Putamen (tissue), 1 donor: Measurements from ENCODE around the gene MRTFA.
A peak's percentile ranks its signal among the peaks of the same experiment; 100 is the strongest.
"Not testable (repeated sequence)": the region's sequence is repeated elsewhere in the genome, so short reads cannot be mapped to it uniquely, and the experiment has no call there.

Experiments
- DNase-seq: peaks from one replicate; pipeline ENCODE4 v3.0.0-alpha.2; 2016; ENCODE audit warnings: low spot score

Gene MRTFA

GRCh38 chr22:40659166-40659565 lies 22.6 kb upstream of the MRTFA start:
- DNase-seq, result no peak

GRCh38 chr22:40656651-40657050 lies 20.1 kb upstream of the MRTFA start:
- DNase-seq, result not testable (repeated sequence)

GRCh38 chr22:40655941-40656340 lies 19.4 kb upstream of the MRTFA start:
- not testable (repeated sequence) for DNase-seq

GRCh38 chr22:40654522-40655167 lies 18.1 kb upstream of the MRTFA start:
- no peak for DNase-seq

- no peak for DNase-seq
These were observed 16.8 kb upstream of the MRTFA start for GRCh38 chr22:40653361-40653760.

GRCh38 chr22:40651563-40652501 lies 15.3 kb upstream of the MRTFA start:
- DNase-seq, result peak; percentile 98

GRCh38 chr22:40651057-40651456 lies 14.5 kb upstream of the MRTFA start:
- DNase-seq, result no peak

GRCh38 chr22:40648386-40648785 lies 11.9 kb upstream of the MRTFA start:
- no peak for DNase-seq

- DNase-seq, result no peak
These were observed 9.2 kb upstream of the MRTFA start for GRCh38 chr22:40645579-40646197.

- no peak for DNase-seq
These were observed 5.8 kb upstream of the MRTFA start for GRCh38 chr22:40642316-40642715.

GRCh38 chr22:40641269-40641668 lies 4.8 kb upstream of the MRTFA start:
- no peak for DNase-seq

GRCh38 chr22:40638261-40638660 lies 1.7 kb upstream of the MRTFA start:
- no peak for DNase-seq

GRCh38 chr22:40637183-40638150 lies 948 bp upstream of the MRTFA start:
- peak; percentile 19 for DNase-seq

GRCh38 chr22:40635940-40636379 lies 559 bp downstream of the MRTFA start:
- DNase-seq, result no peak

- no peak for DNase-seq
These were observed 1.2 kb downstream of the MRTFA start for GRCh38 chr22:40635043-40635939.

GRCh38 chr22:40634119-40634903 lies 2.2 kb downstream of the MRTFA start:
- DNase-seq, result no peak

- no peak for DNase-seq
These were observed 3.5 kb downstream of the MRTFA start for GRCh38 chr22:40633036-40633435.

GRCh38 chr22:40631925-40632324 lies 4.6 kb downstream of the MRTFA start:
- DNase-seq, result no peak

- DNase-seq, result no peak
These were observed 8.0 kb downstream of the MRTFA start for GRCh38 chr22:40628354-40629042.
